NCI-H1694 (cell line): ENCODE results near the gene PPM1N.

Experiments
- DNase-seq: peaks from one replicate; lab custom pipeline; 2025; lab: John Stamatoyannopoulos, UW

The PPM1N gene

GRCh38 chr19:45529420-45529785, 31.2 kb downstream of the PPM1N start:
- DNase-seq: no peak

GRCh38 chr19:45531349-45531748, 33.1 kb downstream of the PPM1N start:
- DNase-seq: no peak

DNA sequence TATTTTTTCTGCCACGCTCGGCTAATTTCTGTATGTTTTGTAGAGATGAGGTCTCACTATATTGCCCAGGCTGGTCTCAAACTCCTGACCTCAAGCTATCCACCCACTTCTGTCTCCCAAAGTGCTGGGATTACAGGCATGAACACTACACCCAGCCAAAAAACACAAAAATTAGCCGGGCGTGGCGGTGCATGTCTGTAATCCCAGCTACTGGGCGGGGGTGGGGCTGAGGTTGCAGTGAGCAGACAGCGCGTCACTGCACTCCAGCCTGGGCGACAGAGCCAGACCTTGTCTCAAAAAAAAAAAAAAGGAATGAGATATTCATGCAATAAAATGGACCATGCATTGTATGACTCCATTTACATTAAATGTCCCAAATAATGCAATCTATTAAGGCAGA, 41.2 kb downstream of the PPM1N start:
- no peak for DNase-seq

- no peak for DNase-seq
These were observed 44.0 kb downstream of the PPM1N start for GRCh38 chr19:45542234-45542668.

- DNase-seq: no peak
These were observed 49.0 kb downstream of the PPM1N start for GRCh38 chr19:45547211-45547770.

GRCh38 chr19:45547965-45548609, 49.8 kb downstream of the PPM1N start:
- DNase-seq: no peak
